Measurements from ENCODE around the gene PPIE.
"Not testable (repeated sequence)": the region's sequence is repeated elsewhere in the genome, so short reads cannot be mapped to it uniquely, and the experiment has no call there.

The PPIE gene

DNA sequence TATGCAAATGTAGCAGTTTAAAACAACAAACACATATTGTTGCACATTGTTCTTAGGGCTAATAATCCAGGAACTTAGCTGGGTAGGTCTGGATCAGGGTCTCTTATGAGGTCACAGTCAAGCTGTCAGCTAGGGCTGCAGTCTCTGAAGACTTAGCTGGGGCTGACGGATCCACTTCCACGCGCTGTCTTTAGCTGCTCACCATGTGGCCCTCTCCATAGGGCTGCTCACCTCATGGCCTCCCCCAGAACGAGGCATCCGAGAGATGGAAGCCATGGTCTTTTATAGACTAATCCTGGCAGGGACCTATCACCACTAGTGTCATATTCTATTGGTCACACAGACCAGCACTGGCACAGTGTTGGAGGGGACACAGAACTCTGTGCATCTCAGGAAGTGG lies 41.1 kb downstream of the PPIE start:
- no peak for DNase-seq

DNA sequence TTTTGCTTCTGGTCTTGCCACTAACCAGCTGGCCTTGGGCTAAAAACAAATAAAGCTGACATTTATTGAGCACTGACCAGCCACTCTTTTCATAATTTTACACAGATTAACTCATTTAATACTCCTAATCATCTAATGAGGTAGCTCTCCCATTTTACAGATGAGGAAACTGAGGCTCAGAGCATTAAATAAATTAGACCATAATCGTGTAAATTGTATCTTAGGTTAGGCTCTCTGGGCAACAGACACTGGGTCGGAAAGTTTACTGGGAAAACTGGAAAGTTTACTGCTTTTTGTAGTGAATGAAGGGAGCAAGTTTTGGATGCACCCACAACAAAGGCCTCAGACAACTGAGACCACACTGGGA lies 42.6 kb downstream of the PPIE start:
- DNase-seq: no peak

- no peak for DNase-seq
These were observed 43.4 kb downstream of the PPIE start for GRCh38 chr1:39782103-39782502.

DNA sequence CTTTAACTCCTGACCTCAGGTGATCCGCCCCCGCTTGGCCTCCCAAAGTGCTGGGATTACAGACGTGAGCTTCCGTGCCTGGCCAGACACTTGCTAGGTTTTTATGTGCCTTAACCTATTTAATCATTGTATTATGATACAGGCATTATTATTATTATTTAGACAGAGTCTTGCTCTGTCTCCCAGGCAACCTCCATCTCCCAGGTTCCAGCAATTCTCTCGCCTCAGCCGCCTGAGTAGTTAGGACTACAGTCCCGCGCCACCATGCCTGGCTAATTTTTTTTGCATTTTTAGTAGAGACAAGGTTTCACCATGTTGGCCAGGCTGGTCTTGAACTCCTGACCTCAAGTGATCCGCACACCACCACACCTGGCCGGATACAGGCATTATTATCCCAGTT lies 44.0 kb downstream of the PPIE start:
- DNase-seq: not testable (repeated sequence)

DNA sequence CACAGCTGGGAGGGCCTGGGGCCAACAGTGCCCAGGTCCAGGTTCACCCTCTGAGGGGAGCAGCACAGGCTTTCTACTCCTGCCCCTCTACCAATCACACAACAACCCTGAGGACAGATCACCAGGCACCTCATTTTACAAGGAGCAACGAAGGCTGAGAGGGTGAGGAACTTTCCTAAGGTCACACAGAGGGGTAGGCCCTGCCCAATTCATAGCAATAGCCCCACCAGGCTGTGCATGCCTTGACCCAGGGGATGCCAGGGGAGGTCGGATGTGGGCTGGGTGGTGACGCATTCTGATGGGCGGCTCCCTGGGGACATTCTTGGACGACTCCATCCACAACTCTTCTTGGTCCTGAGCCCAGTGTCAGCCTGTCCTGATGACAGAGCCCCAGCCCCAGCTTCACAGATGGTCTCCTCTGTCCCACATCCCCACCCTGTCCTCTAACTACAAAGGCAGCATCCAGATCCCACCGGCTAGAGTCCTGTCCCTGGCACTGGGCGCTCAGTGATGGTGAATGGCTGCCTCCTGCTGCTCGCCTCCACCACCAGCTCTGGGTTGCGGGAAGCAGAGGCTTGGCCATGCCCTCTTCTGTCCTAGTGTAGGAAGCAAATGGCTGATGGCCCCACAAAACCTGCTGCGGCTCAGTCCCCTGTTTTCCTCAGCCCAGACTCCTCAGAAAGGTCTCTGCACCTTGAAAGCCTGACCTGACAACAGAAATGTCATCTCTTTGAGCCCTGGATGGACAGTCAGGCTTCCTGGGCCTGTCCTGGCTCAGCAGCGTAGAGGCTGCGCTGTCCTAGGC lies 47.8 kb downstream of the PPIE start:
- DNase-seq: not testable (repeated sequence)

GRCh38 chr1:39787108-39787375 lies 48.4 kb downstream of the PPIE start:
- not testable (repeated sequence) for DNase-seq

DNA sequence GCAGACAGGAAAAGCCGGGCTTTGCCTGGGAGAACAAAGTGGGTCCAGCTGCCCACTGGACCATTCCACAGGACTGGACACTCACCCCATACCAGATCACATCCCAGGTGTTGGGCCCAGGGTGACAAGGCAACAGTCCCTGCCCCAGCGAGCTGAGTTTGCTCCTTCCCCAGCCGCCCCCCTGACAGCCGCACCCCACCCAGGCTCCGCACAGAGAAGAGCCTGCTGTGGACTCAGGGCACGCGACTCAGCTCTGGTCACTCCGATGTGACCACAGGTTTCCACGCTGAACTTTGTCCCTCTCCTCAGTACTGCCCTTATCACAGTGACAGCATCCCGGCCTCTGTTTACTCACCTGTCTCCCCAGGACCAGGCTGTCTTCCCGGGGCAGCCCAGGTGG lies 48.8 kb downstream of the PPIE start:
- DNase-seq: no peak

DNA sequence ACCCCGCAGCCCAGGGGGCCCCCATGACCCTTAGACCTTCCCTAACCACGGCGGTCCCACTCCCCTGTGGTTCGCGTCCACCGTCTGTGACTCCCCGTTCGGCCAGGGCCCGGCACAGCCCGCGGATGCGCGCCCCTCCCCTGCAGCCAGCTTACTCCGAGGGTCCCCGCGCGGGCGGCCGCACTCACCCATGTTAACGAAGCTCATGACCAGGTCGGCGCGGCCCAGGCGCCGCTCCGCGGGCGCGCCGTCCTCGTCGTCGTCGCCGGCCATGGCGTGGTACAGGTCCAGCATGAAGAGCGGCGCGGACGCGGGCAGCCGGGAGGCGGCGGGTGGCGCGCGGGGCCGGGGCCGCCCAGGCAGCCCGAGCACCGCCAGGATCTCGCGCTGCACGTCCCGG lies 49.3 kb downstream of the PPIE start:
- not testable (repeated sequence) for DNase-seq

DNA sequence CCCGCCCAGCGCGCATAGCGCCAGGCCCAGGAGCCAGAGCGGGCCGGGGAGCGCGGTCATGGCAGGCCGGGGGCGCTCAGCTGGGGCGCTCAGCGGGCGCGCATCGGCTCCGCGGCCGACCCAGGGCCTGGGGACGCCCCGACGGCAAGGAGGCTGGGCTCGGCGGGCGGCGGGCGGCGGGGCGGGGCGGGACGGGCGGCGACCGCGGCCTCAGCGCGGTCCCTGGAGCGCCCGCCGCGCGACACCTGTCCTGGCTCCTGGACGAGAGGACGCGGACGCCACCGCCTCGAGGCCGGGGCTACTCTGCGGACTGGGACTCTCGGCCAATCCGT lies 49.7 kb downstream of the PPIE start:
- no peak for DNase-seq

DNA sequence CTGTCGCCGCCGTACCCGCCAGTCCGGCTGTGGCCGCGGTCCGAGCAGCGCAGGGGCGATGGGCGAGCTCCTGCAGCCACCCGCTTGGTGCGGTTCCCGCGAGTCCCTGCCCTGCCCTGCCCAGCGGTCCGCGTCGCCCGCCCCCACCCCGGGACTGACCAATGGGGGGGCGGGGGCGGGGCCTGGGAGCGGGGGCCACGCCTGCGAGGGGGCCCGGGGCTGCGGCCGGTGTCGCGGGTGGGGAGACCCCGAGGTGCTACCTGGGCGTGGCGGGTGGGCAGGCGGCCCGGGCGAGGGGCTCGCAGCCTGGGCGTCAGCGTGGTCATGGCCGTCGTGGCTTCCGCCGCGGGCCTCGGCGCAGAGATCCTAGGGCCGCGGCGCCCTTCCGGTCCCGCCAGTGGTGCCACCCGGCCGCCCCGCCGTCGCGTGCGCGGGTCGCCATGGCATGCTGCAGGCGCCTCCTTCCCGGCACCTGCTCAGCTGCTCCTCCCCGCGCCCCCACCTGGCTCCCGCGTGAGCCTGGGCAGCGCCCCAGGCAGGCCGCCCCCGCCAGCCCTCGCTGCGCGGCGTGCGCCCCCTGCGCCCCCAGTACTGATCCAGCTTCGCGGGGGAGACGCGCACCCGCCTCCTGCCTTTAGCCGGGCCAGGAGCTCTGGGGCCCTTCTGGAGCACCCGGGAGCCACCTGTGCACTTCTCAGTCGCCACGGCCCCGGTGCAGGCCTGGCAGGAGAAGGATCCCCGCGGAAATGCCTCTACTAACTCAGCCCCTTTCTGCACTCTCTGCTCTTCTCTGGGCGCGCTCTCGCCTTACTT lies 50.3 kb downstream of the PPIE start, which contains the start of gene BMP8B:
Gene BMP8B, minus strand, starts transcription at position 108 of the 813 bp plus-strand sequence. CDS start 380 bp downstream, outside the sequence.
- DNase-seq: peak; percentile 58

GRCh38 chr1:39789571-39790110 lies 51.0 kb downstream of the PPIE start:
- DNase-seq: no peak

DNA sequence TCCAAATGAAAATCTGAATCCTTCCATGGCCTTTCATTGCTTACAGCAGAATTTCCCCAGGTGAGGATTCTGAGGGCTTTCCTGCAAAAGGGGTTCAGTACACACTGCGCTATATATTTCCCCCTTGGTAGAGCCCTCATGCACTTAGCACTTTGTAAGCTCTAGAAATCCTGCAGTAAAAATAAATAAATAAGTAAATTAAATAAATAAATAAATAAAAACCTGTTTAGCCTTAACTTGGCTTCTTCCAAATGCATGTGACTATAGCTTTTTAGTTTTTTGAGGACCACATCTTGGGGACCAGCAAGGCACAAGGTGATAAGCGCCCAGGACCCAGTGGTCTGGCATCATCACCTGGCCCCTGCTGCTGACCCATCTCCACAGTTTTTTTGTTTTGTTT lies 53.2 kb downstream of the PPIE start:
- DNase-seq: no peak

GRCh38 chr1:39795651-39796050 lies 57.0 kb downstream of the PPIE start:
- no peak for DNase-seq

GRCh38 chr1:39798859-39799769 lies 60.4 kb downstream of the PPIE start:
- peak; percentile 97 for DNase-seq

GRCh38 chr1:39799770-39800470 lies 61.2 kb downstream of the PPIE start:
- peak; percentile 72 for DNase-seq

DNA sequence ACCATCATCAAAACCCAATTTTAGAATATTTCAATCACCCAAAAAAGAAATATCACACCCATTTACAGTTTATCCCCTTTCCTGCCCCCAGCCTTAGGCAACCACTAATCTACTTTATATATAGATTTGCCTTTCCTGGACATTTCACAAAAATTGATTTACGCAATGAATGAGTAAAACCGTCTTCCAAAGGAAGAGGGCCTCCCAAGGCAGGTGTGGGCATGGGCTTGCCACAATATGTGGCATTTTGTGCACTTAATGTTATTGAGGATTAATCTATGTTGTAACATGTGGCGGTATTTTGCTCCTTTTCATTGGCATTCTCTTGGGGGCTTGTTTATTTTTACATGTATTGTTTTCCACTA lies 61.8 kb downstream of the PPIE start:
- DNase-seq: no peak

DNA sequence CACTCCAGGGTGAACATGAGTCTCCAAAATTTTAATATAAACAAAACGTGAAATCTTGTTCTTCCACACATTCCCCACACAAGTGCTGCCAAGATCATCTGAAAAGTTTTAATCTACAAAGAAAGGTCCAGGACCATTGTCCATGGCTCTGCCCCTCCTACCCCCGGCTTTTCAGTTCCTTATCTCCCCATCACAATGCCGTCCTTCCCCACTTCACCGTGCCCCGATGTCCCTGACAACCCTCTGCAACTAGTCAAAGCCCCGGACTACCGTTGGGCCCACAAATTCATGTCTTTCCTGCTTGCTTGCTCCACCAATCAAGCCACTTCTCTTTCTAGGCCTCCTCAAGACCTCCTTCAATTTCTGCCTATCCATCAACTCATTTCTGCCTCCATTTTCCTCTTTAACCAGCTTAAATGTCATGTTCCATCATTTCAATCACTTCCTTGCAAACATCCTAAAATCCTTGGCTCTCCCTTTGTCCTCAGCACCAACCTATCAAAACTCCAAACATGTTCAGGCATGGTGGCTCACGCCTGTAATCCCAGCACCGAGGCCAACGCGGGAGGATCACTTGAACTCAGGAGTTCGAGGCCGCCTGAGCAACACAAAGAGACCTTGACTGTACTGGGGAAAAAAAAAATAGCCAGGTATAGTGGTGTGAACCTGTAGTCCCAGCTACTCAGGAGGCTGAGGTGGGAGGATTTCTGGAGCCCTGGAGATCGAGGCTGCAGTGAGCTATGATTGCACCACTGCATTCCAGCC lies 64.0 kb downstream of the PPIE start:
- DNase-seq: no peak

GRCh38 chr1:39805385-39805784 lies 66.7 kb downstream of the PPIE start:
- DNase-seq: no peak

GRCh38 chr1:39808784-39809517 lies 70.3 kb downstream of the PPIE start:
- no peak for DNase-seq

GRCh38 chr1:39812913-39813312 lies 74.2 kb downstream of the PPIE start:
- DNase-seq: no peak
